HG03135 (cell line): ENCODE measurements around the gene ZCCHC17.
"Not testable (repeated sequence)": the region's sequence is repeated elsewhere in the genome, so short reads cannot be mapped to it uniquely, and the experiment has no call there.

Source experiments
- ATAC-seq: cut with Tn5 transposase; IDR thresholded peaks from one replicate; pipeline ENCODE4 v1.9.1; 2021; ENCODE audit warnings: mild to moderate bottlenecking, moderate library complexity; ENCODE audit not compliant: unreplicated experiment

ZCCHC17 gene

GRCh38 chr1:31368611-31369107, 71.8 kb downstream of the ZCCHC17 start:
- no peak for ATAC-seq

DNA sequence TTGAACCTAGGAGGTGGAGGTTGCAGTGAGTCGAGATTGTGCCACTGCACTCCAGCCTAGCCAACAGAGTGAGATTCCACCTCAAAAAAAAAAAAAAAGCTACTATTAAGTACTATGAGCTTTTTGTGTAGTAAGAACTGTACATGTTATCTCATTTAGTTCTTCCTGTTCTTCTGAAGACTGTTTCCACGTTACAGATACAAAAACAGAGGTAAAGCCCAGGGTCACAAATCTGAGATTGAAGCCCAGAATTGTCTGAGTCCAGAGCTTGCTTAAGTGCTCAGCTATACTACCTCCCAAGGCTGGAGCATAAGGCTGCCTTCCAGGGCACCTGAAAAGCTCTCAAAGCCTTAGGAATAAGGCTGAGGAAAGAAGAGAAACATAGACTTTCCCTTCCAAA, 73.2 kb downstream of the ZCCHC17 start:
- no peak for ATAC-seq

DNA sequence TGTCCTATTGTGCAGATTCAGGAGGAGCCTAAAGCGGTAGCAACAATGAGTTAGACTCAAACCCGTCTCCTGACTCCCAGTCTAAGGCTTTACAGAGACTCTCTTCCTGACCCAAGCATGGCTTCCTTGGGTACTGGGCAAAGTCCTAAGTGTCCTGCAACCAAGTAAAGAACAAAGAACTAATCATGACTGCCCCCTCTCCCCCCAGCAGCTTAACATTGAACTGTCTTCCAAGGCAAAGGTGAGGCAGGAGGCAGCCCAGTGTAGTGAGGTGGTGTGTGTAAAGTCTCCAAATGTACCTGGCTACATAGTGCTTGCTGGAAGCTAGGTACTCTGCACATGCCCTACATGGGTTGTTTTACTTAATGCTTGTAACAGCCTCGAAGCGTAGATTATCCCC, 73.7 kb downstream of the ZCCHC17 start:
- no peak for ATAC-seq

- no peak for ATAC-seq
Measured at GRCh38 chr1:31371121-31371959, 74.5 kb downstream of the ZCCHC17 start.

DNA sequence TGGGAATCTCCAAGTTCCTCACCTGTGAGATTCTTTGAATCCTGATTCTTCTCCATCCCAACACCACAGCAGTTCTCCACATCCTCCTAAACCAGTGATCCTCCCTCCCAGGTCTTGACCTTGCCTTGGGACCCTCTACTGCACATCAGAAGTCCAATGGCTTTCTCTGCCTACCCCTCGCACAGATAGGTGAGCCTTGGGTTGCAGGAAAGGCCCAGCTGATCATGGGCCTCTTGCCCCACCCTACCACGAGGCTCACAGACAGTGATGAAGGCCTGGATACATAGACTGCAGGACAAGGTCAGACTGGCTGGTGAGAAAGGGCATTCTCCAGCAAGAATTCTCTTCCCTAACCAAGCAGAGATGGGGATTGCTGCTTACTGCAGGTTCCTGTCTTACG, 75.2 kb downstream of the ZCCHC17 start:
- ATAC-seq: no peak

- no peak for ATAC-seq
Measured at GRCh38 chr1:31372751-31373055, 75.9 kb downstream of the ZCCHC17 start.

DNA sequence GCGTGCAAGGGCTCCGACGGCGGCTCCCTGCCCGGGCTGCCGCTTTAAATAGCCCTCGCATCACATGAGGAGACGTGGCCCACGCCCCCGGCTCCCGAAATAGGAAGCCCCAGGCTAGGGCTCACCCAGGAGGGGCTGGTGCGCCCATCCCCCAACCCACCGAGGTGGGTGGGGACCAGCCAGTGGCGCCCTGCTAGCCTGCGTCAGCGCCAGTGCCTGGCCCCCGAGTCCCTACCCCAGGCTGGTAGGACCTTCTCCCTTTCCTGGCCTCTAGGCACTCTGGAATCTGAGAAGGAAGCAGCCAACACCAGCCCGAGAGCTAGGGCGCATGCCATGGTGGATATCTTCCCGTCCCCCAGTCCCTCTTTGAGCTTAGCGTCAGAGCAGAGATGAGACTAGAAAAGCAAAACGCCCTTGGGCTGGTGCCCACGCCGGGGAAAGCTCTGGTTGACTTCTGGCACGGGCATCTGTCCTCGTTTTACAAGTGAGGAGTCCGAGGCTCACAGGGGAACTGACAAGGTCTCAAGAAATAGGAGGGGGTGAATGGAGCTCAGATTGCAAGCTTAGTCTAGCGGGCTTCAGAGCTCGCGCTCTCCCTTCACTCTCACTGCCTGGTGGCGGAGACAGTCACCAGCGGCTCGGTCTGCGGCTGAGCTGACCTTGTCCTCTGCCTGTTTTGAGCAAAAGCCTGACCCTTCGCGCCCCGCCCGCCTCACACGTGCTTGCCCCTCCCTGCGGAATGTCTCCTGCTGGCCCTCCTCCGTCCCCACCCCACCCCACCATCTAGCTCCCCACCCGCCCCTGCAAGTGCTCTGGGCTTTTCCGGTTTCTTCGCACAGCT, 76.4 kb downstream of the ZCCHC17 start, which contains the start of gene FABP3:
Gene FABP3 (minus strand): TSS at position 21 of the 841 bp plus-strand sequence. CDS start 62 bp downstream, outside the sequence.
- ATAC-seq: no peak

DNA sequence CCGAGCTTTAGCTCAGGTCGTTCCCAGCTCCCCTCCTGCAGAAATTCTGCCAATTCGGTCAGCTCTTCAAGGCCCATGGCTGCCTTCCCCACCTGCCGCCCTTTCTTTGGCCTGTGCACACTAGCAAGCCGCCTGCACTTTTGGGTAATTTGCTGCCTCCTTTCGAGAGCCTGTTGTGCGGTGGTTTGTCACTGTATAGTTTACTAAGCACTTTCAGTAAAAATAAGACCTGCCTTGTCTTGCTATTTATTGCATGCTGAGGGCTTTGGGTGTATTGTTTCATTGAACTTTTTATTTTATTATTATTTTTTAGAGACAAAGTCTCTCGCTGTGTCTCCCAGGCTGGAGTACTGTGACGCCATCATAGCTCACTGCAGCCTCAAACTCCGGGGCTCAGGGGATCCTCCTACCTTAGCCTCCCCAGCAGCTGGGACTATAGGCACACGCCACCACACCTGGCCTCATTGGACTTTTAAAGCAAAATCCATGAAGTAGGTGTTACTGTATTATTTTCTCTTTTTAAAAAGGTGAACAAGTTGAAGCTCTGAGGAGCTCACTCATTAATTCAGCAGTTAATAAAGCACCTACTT, 77.2 kb downstream of the ZCCHC17 start:
- ATAC-seq: no peak

DNA sequence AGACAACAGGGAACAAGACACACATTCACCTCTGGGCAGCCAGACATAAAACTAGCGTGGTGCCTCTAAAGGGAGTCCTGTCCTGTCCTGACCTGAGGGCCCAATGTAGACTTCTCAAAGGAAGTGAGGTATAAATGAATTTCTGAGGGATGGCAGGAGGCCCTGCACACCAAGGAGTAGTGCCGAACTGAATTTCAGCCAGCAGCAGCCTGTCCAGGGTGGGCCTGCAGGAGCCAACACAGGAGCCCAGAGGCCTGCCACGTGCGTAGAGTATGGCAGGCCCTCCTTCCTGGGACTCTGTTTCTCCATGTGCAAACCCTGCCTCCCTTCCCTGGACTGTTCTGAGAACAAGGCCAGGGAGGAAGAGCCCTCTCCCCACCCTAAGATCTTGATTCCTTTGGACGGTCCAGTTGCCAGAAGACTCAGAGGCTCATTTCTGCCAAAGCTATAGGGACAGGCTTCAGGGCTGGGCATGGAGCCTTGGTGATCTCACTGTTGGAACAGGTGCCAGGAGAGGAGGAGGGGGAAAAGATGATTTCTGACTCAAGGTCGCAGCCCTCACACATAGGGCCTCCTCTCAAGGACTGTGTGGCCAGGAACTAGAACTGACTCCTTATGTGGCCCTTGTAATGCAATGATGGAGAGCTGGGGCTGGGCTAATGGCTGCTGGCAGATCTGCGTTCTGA, 77.8 kb downstream of the ZCCHC17 start:
- ATAC-seq: no peak

DNA sequence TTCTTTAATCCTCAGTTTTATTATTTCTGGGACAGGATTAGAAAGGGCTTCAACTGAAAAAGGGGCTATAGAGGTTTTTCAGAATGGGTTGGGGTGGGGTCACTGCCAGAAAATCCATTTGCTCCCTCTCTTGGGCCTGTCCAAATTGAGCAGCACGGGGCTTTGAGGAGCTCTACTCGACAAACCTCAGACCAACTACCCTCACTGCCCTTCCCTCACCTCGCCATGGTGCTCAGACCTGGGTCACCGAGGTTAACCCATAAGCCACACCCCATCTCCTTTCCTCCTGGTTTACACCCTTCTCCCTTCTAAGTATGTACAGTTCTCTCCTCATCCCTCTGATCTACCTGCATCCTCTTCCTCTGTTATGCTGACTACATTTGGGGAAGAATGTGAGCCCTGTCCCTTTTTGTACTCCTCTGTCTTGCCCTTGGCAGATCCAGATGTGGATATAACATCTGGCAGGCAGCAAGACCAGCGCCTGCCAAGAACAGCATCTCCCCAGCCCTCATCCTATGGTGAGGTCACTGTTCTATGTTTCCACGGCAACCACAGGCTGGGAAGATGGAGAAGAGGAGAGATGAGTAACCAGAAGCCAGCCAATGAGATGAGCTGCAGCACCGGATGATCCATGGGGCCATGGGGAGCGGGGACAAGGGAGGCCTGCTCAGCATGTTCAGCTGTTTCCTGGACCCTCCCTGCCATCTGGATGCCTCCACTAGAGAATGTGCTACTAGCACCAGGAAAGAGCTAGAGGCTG, 79.7 kb downstream of the ZCCHC17 start:
- ATAC-seq: no peak

- ATAC-seq: no peak
Measured at GRCh38 chr1:31377364-31377863, 80.6 kb downstream of the ZCCHC17 start.

DNA sequence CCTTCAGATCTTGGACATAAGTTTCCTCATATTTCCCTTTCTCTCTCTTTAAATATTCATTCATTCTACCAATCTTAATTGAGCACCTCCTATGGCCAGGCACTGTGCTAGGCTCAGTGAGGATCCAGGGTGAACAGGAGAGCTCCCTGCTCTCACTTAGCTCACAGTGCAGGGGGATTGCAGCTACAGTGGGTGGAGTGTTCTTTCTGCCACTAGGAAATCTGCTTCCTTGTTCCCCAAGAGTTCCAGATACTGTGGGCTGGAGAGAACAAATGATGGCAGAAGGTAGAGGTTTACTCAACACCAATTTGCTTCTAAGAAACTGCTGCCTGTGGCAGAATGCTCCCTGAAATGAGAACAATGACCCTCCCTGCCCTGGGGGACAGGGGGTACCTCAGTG, 81.2 kb downstream of the ZCCHC17 start:
- ATAC-seq: no peak

GRCh38 chr1:31380181-31380580, 83.3 kb downstream of the ZCCHC17 start:
- no peak for ATAC-seq

- ATAC-seq: no peak
Measured at GRCh38 chr1:31381394-31382294, 84.8 kb downstream of the ZCCHC17 start.

- ATAC-seq: no peak
Measured at GRCh38 chr1:31382379-31382989, 85.7 kb downstream of the ZCCHC17 start.

- ATAC-seq: no peak
Measured at GRCh38 chr1:31383967-31384366, 87.1 kb downstream of the ZCCHC17 start.

DNA sequence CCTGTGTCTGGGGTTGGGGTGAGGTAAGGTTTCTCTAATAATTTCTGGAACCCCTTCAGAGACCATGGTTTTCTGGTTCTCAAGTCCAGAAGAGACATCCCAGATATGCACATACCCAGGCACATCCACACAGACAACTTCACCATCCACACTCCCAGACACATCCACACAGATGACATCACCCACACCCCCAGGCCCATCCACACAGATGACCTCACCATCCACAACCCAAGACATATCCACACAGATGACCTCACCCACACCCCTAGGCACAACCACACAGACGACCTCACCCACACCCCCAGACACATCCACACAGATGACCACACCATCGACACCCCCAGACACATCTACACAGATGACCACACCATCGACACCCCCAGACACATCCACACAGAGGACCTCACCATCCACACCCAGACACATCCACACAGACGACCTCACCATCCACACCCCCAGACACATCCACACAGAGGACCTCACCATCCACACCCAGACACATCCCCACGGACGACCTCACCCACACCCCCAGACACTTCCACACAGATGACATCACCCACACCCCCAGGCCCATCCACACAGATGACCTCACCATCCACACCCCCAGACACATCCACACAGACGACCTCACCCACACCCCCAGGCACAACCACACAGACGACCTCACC, 89.9 kb downstream of the ZCCHC17 start:
- not testable (repeated sequence) for ATAC-seq

GRCh38 chr1:31387612-31388011, 90.8 kb downstream of the ZCCHC17 start:
- no peak for ATAC-seq
